Transverse colon (tissue), 4 donors: ENCODE data around the gene FREM2. TPM values are rescaled to one million over a fixed set of nuclear protein-coding genes. Genes with fewer than 3 reads are reported as not detected.

Experiments
- DNase-seq: peaks from one replicate; pipeline ENCODE4 v3.0.0-alpha.2; 2019
- H3K27ac ChIP-seq, 4 donors: fragments of 200-600 bp; sonication (generic); 2 replicates each; pipeline ENCODE4 v1.5.1; 2016 to 2018; ENCODE audit warnings: inconsistent platforms in 4 of 4
- H3K27me3 ChIP-seq: fragments of 200-600 bp; sonication (generic); 2 replicates; pipeline ENCODE4 v1.5.1; 2017; ENCODE audit warnings: inconsistent platforms
- H3K36me3 ChIP-seq, 4 donors: fragments of 200-600 bp; sonication (generic); 2 replicates each; pipeline ENCODE4 v1.5.1; 2017 to 2019; ENCODE audit warnings: inconsistent platforms in 4 of 4
- H3K4me1 ChIP-seq, 4 donors: fragments of 200-600 bp; sonication (generic); 2 replicates each; pipeline ENCODE4 v1.5.1; 2017 to 2020; ENCODE audit warnings: inconsistent platforms in 4 of 4
- H3K4me3 ChIP-seq, 4 donors: fragments of 200-600 bp; sonication (generic); 1 replicate in 1 of 4; 2 replicates in 3 of 4; pipeline versions ENCODE4 v1.5.1 to v1.6.1; 2017 to 2019; ENCODE audit warnings: inconsistent platforms in 4 of 4
- H3K9me3 ChIP-seq, 2 donors: fragments of 200-600 bp; sonication (generic); 2 replicates each; pipeline ENCODE4 v1.5.1; 2017 to 2019; ENCODE audit warnings: inconsistent platforms in 2 of 2
- CTCF ChIP-seq, 5 experiments: fragments of 200-600 bp in 3 of 5; fragments of 450-650 bp in 2 of 5; sonication (generic) in 3 of 5; IDR thresholded peaks; 1 replicate in 2 of 5; 2 replicates in 3 of 5; pipeline ENCODE4 v1.5.1; 2016 to 2017; ENCODE audit warnings: antibody characterized with exemption in 5 of 5, inconsistent platforms in 3 of 5, mild to moderate bottlenecking in 2 of 5, moderate library complexity in 1 of 5
- EP300 ChIP-seq: sonication (generic); formaldehyde crosslinking; IDR thresholded peaks from one replicate; pipeline ENCODE4 v1.6.1; 2017; ENCODE audit warnings: antibody characterized with exemption, low read depth
- POLR2A ChIP-seq: fragments of 450-650 bp; IDR thresholded peaks from one replicate; pipeline ENCODE4 v1.6.1; 2016; ENCODE audit warnings: antibody characterized with exemption, mild to moderate bottlenecking, moderate library complexity
- POLR2AphosphoS5 ChIP-seq, 3 donors: sonication (generic); formaldehyde crosslinking; IDR thresholded peaks; one replicate each; pipeline ENCODE4 v1.6.1; 2016; ENCODE audit warnings: antibody characterized with exemption in 3 of 3
- WGBS, 2 donors: methylation state at CpG; one replicate each; pipeline ENCODE4 v1.1.5; 2018; ENCODE audit warnings: low coverage in 1 of 2; 5-methylcytosine and 5-hydroxymethylcytosine counted together
- in situ Hi-C, 4 donors: fragments of 200-750 bp; cut with MboI; loops; one replicate each; pipeline versions ENCODE4 v1.15.0 to v1.15.1; 2017; ENCODE audit warnings: low sequenced_read_pairs in 3 of 4, low pct_ligation_motif_present in 1 of 4, low pct_unique_long_range_greater_than_20kb in 1 of 4
- intact Hi-C: fragments of 100-400 bp; cut with DNase I; formaldehyde crosslinking; loops from one replicate; pipeline ENCODE4 v1.15.1; 2023; ENCODE audit warnings: low total_unique reads
- total RNA-seq, 4 donors: library from RNA; depleted of rRNA; stranded (reverse); fragments of >200 nt; gene quantifications; one replicate each; pipeline ENCODE4 v1.1.0, GENCODE V29; 2016

FREM2 gene, protein sequence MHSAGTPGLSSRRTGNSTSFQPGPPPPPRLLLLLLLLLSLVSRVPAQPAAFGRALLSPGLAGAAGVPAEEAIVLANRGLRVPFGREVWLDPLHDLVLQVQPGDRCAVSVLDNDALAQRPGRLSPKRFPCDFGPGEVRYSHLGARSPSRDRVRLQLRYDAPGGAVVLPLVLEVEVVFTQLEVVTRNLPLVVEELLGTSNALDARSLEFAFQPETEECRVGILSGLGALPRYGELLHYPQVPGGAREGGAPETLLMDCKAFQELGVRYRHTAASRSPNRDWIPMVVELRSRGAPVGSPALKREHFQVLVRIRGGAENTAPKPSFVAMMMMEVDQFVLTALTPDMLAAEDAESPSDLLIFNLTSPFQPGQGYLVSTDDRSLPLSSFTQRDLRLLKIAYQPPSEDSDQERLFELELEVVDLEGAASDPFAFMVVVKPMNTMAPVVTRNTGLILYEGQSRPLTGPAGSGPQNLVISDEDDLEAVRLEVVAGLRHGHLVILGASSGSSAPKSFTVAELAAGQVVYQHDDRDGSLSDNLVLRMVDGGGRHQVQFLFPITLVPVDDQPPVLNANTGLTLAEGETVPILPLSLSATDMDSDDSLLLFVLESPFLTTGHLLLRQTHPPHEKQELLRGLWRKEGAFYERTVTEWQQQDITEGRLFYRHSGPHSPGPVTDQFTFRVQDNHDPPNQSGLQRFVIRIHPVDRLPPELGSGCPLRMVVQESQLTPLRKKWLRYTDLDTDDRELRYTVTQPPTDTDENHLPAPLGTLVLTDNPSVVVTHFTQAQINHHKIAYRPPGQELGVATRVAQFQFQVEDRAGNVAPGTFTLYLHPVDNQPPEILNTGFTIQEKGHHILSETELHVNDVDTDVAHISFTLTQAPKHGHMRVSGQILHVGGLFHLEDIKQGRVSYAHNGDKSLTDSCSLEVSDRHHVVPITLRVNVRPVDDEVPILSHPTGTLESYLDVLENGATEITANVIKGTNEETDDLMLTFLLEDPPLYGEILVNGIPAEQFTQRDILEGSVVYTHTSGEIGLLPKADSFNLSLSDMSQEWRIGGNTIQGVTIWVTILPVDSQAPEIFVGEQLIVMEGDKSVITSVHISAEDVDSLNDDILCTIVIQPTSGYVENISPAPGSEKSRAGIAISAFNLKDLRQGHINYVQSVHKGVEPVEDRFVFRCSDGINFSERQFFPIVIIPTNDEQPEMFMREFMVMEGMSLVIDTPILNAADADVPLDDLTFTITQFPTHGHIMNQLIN (N-terminal part only)
- 1 to 10 TPM in 2 of 4 donors, under 1 TPM in 2; 0.40 to 2.2 (median 1.2) TPM for total RNA-seq

DNA sequence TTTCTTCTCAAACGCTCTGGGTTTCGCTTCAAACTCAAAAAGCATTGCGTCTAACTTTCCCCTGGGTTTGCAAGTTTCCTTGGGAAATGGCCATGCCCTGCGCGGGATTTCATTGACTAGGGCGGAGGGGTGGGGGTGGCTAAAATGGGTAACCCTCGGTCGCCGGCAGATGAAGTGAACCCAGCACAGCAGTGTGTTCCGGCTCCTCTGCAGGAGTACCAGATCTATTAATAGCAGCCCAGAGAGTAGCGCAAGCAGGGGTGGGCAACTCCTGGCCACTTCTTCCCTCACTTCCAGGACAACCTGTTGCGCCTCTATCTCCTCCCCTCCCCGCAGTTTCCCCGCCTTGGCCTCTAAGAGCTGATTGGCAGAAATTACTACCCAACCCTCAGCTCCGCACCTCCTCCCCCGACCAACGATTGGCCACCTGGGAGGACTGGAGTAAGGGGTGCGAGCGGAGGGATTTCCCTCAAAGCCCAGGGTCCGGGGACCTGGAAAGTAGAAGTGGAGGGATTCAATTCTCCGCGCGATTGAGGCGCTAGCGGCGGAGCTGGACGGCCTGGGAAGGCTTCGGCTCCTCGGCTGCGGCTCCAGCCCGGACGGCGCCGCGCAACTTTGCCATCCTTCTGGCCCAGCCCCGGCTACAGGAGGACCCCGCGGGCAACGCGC, at the start of gene FREM2:
Gene FREM2, plus strand, starts transcription at position 501 of the 669 bp plus-strand sequence. CDS start 268 bp downstream, outside the sequence.
- H3K4me3 ChIP-seq = peak within 1 kb of the TSS; percentile 13 to 55 (median 40)
- 0% methylated on average over 2 to 35 of the region's 40 CpGs for WGBS, 2 donors
- H3K4me1 ChIP-seq = peaks cover 4 to 25% (median 13%) of the 10 kb centered on the region in 4 donors
- no peaks in the 10 kb centered on the region for H3K9me3 ChIP-seq
- H3K27me3 ChIP-seq = peaks cover 43% of the 10 kb centered on the region
- in situ Hi-C loops = no loop called here
- no peak for TF ChIP-seq EP300
- no peak for TF ChIP-seq POLR2AphosphoS5 (IDR thresholded peaks at IDR 0.05)
- peak within 1 kb of the TSS in 2 of 4 donors; percentile 20 to 49 for H3K27ac ChIP-seq
- H3K36me3 ChIP-seq = no peaks in the 10 kb centered on the region
- DNase-seq = peak; percentile 33
- intact Hi-C loops = loop anchor here (5.0 kb wide), 1 partner anchor 81 kb away; no protein-coding TSS in a partner anchor

GRCh38 chr13:38637576-38637975, 49.3 kb upstream of the FREM2 start:
- WGBS, 2 donors = 72 to 86% methylated on average over 3 of the region's 3 CpGs
- DNase-seq = no peak
- in situ Hi-C loops = no loop called here
- Histone ChIP-seq H3K27ac (no peak overlapping the region), H3K36me3 (no peaks in the 10 kb centered on the region), H3K9me3 (no peaks in the 10 kb centered on the region), H3K4me3 (no peak overlapping the region), H3K4me1 (peaks cover 0 to 6% (median 3%) of the 10 kb centered on the region in 4 donors), H3K27me3 (no peaks in the 10 kb centered on the region)
- TF ChIP-seq POLR2A (no peak), POLR2AphosphoS5 (IDR thresholded peaks at IDR 0.05) (no peak), CTCF (IDR thresholded peaks at IDR 0.05) (no peak), EP300 (no peak)
- intact Hi-C loops = no loop called here

DNA sequence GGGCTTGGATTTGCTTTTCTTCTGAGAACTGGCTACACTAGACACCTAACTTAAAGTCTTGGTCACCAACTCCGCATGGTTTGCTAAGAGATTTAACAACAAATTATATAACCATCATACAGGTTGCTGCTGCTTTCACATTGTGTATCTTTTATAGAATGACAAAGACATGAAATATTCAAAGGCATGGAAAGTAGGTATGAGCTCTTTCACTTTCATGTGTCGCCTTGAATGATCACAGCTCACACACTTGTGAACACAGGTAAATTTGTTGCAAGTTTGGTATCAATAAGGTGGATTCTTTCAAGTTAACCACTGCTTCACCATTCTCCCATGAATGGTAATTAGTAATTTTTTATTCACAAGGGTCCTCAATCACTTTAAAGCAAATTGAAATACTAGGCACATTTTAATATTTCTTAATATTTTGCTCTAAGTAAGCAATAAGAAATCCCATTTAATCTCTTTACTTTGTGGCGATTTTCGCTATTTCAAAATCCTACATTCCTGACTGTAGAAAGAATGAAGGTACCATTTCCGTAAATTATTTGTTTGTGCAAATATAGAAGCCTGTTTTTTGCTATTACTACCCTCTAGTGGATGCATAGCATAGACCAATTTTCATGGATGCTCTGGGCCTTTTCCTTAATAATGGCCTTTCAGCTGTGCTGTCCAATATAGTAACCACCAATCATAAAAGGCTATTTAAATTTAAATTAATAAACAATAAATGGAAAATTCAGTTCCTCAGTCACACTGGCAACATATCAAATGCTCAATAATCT, 45.5 kb upstream of the FREM2 start:
- no peak for DNase-seq
- in situ Hi-C loops = no loop called here
- no peak overlapping the region for H3K4me3 ChIP-seq
- no peak overlapping the region for H3K27ac ChIP-seq
- intact Hi-C loops = no loop called here
- H3K9me3 ChIP-seq = no peaks in the 10 kb centered on the region
- peaks cover 0 to 6% (median 2%) of the 10 kb centered on the region in 4 donors for H3K4me1 ChIP-seq
- TF ChIP-seq POLR2A (no peak), EP300 (no peak), CTCF (IDR thresholded peaks at IDR 0.05) (no peak), POLR2AphosphoS5 (IDR thresholded peaks at IDR 0.05) (no peak)
- WGBS, 2 donors = 83 to 89% methylated on average over 4 to 5 of the region's 5 CpGs
- H3K36me3 ChIP-seq = no peaks in the 10 kb centered on the region
- no peaks in the 10 kb centered on the region for H3K27me3 ChIP-seq
